Choroid plexus epithelial cell (primary cell): ENCODE data around the gene CYP26C1.
A peak's percentile ranks its signal among the peaks of the same experiment; 100 is the strongest.

Experiments
- DNase-seq: peaks from one replicate; pipeline ENCODE4 v3.0.0-alpha.2; 2010; ENCODE audit warnings: low read depth
- H3K4me3 ChIP-seq: 2 replicates; pipeline ENCODE4 v1.5.1; 2011; ENCODE audit warnings: low read depth, mild to moderate bottlenecking, control low read depth, low read length, moderate library complexity
- TF ChIP-seq, protein P1 (sequence below): conservative IDR thresholded peaks from 2 replicates; pipeline ENCODE4 v1.5.1; 2011; ENCODE audit warnings: low read depth, mild to moderate bottlenecking, control low read depth, inconsistent platforms, low read length, moderate library complexity

Gene CYP26C1

DNA sequence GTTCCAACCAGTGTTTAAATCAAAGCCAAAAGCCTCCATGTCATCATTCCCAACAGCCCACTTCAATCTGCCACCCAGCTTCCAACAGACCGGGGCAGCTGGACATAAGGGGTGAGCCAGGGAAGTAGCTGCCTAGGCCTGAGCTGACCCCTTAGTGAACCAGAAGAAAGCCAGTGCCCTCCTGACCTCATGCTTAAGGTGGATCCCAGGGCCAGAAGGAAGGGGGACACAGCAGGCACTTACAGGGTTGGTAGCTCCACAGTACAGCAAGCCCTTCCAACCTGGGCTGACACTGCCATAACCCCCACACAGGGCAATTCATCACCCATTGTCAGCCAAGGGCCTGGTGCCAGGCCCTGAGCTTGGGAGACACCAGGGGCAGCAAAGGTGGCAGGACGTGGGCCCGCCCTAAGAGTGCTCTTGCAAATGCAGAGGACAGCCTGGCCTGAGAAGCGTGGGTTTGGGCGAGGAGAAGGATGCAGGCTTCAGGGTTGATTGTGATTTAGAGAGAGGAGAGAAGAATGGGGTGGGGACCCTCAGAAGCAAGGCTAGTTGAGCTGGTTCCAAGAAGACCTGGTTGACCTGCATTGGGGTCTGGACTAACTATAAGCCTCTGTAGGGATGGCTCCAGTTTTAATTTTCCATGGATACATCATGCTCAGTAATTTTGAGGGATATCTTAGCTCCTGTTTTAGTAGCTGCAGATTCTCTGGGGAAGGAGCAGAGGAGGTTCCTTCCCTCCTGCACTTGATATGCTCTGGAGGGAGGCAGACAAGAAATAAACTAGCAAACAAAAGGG is 10.0 kb downstream of the CYP26C1 start:
- TF ChIP-seq, protein P1, sequence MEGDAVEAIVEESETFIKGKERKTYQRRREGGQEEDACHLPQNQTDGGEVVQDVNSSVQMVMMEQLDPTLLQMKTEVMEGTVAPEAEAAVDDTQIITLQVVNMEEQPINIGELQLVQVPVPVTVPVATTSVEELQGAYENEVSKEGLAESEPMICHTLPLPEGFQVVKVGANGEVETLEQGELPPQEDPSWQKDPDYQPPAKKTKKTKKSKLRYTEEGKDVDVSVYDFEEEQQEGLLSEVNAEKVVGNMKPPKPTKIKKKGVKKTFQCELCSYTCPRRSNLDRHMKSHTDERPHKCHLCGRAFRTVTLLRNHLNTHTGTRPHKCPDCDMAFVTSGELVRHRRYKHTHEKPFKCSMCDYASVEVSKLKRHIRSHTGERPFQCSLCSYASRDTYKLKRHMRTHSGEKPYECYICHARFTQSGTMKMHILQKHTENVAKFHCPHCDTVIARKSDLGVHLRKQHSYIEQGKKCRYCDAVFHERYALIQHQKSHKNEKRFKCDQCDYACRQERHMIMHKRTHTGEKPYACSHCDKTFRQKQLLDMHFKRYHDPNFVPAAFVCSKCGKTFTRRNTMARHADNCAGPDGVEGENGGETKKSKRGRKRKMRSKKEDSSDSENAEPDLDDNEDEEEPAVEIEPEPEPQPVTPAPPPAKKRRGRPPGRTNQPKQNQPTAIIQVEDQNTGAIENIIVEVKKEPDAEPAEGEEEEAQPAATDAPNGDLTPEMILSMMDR = no peak
- H3K4me3 ChIP-seq = no peak overlapping the region
- no peak for DNase-seq

DNA sequence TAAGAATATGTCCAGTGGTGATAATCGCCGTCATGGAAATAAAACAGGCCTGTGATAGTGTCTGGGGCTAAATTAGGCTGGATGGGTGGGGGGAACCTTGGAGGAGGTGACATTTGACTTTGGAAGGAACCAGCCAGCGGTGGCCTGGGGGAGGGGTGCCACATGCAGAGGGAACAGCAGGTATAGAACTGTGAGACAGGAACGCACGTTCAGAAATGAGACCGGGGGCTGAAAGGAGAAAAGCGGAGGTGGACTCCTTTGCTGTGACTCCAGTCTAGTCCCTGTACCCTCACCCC is 10.5 kb downstream of the CYP26C1 start:
- TF ChIP-seq, protein P1 = no peak
- H3K4me3 ChIP-seq = no peak overlapping the region
- no peak for DNase-seq

DNA sequence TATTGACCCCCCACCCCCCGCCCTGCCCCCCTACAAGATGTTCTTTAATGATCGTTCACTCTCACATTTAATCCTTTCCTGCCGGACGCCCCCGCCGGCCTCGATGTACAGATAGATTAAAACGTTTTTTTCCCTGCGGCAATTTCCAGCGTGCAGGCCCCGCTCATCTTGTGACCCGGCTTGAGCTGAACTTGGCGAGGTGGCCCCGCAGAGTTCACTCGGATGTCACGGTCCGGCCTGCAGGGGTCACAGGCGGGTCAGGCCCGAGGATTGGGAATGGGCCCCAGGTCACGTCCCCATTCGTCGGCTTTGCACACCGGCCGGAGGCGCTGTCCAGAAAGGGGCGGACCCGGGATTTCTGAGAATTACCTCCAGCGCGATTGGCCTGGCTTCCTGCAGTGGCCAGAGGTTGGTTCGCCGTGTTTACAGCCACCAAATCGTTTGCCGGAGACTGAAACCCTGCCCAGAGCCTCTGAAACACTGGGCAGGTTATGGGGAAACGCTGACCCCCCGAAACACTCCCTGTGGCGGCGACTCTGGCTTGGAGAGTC is 11.2 kb downstream of the CYP26C1 start:
- no peak for DNase-seq
- H3K4me3 ChIP-seq = peak overlapping the region; percentile 29
- TF ChIP-seq, protein P1 = peak; percentile 11

DNA sequence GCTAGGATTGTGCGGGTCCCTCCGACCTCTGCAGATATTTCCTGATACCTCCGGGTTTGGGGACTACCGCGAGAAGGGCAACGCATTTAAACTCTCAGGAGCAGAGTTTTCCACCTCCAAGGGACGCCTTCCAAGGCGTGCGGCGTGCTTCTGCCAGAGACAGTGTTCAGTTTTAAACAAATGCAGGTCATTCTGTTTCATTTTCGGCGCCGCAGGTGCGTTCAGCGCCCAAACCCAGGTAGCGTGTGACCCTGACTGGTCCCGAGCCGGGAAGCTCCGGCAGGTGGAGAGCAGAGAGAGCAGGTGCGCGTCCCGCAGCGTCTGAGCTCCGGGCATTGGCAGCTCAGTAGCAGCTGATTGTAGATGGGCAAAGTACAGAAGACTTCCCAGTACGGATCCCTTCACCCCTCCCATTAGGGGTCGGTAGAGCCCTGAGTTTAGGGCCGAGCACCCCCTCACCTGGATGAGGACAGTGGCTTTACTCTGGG is 11.7 kb downstream of the CYP26C1 start:
- H3K4me3 ChIP-seq = peak overlapping the region; percentile 29
- TF ChIP-seq, protein P1 = no peak
- DNase-seq = no peak

DNA sequence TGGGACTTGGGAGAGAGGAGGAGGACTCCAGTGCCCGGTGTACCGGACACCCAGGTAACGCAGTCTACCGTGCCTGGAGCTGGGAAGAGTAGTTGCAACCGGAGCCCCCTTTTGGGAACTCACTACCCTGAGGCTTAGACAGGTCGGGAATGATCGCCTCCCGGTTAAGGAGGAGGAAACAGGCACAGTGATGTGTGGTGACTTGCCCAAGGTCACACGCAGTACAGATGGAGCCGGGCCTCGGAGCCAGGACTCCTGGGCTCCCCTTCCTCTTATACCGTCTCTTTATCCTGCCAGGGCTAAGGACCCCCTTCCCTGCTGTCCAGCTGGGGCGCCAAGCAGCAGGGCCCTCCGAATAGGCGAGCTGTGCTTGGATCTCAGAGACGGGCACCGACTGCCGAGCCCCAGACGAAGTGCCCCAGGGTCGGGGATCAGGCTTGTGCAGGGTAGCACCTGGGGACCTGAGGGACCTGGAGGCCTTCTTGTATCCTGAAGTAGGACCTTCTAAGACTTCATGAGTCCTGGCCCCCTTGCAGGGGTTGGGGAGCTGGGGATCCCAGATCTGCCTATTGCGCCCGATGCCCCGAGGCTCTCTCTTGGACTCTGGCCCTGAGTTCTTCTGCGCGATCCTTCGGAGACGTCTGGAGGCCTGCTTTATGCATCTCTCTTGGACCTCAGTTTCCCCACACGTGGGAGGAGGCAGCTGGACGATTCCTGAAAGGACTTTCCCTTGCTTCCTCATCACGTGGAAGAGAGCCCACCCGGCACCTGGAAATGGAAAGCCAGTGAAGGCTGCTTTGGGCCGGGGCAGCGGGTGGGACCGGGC is 12.3 kb downstream of the CYP26C1 start:
- no peak for DNase-seq
- TF ChIP-seq, protein P1 = no peak
- H3K4me3 ChIP-seq = no peak overlapping the region

DNA sequence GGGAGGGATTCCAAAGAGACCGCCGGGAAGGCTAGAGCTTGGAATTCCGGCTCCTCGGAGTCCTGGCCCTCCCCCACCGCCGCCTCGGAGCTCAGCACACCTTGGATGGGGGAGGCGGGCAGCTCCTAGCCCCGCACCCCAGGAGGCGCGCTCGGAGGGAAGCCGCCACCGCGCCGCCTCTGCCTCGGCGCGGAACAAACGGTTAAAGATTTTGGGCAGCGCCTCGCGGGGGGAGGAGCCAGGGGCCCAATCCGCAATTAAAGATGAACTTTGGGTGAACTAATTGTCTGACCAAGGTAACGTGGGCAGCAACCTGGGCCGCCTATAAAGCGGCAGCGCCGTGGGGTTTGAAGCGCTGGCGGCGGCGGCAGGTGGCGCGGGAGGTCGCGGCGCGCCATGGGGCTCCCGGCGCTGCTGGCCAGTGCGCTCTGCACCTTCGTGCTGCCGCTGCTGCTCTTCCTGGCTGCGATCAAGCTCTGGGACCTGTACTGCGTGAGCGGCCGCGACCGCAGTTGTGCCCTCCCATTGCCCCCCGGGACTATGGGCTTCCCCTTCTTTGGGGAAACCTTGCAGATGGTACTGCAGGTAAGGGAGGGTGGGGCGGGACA is 13.0 kb downstream of the CYP26C1 start, which contains the start of gene CYP26A1:
TSS of gene CYP26A1 (plus strand) at position 355 of the 608 bp plus-strand sequence. CDS start at position 397, 42 bp downstream.
- DNase-seq = no peak
- TF ChIP-seq, protein P1 = no peak
- no peak within 1 kb of the TSS for H3K4me3 ChIP-seq
